GM12874 (cell line): Measurements from ENCODE around the gene ADAMTS17.

Experiments used
- CTCF ChIP-seq: IDR thresholded peaks from 2 replicates; pipeline ENCODE4 v1.5.1; 2011; ENCODE audit warnings: low read depth, mild to moderate bottlenecking, control low read depth, low read length, moderate library complexity; ENCODE audit not compliant: insufficient read depth

ADAMTS17 gene

GRCh38 chr15:100292010-100292409 lies 49.8 kb downstream of the ADAMTS17 start:
- TF ChIP-seq CTCF, result no peak

GRCh38 chr15:100291106-100291505 lies 50.7 kb downstream of the ADAMTS17 start:
- TF ChIP-seq CTCF, result no peak

GRCh38 chr15:100285641-100286295 lies 56.0 kb downstream of the ADAMTS17 start:
- TF ChIP-seq CTCF, result no peak

- TF ChIP-seq CTCF, result no peak
Measured at GRCh38 chr15:100284701-100285100, 57.1 kb downstream of the ADAMTS17 start.

GRCh38 chr15:100284191-100284590 lies 57.6 kb downstream of the ADAMTS17 start:
- TF ChIP-seq CTCF, result no peak

- no peak for TF ChIP-seq CTCF
Measured at GRCh38 chr15:100281096-100281917, 60.5 kb downstream of the ADAMTS17 start.

GRCh38 chr15:100279849-100280248 lies 61.9 kb downstream of the ADAMTS17 start:
- TF ChIP-seq CTCF, result no peak
